ENCODE measurements around the gene ANAPC15. TPM values are rescaled to one million over a fixed set of nuclear protein-coding genes. Genes with fewer than 3 reads are reported as not detected.

Gene ANAPC15
- total and polyA plus RNA-seq, 2 of the 13 experiments (the other 11 are each of a cell fraction or from before 2014, with no cell fraction given): 18.8 to 25.7 TPM

GRCh38 chr11:72072348-72072747 is 40.1 kb downstream of the ANAPC15 start:
- peak; percentile 38; the same call in 2 of the 3 replicates for ATAC-seq
- WGBS (ENCODE audit: low lambda C conversion rate): 84% methylated on average over 3 of the region's 3 CpGs
- peaks cover 0 to 29% of the 10 kb centered on the region in 2 experiments; a peak in 3 of 5 replicates for H3K36me3 ChIP-seq (replicated peaks in 1 of 2; ENCODE audit: control insufficient read depth in 1 of 2, insufficient read depth in 2 of 2, low read length in 2 of 2)
- CTCF ChIA-PET (ENCODE audit: low intra/inter-chr PET ratio, low total read pairs): no interaction called here
- peaks cover 80% of the 10 kb centered on the region for H3K79me2 ChIP-seq (ENCODE audit: insufficient read depth, low read length)
- BruUV-seq (replicated peaks): no TSS peak
- FAIRE-seq: no peak
- in situ Hi-C loops (cut with HindIII; ENCODE audit: extremely low pct_ligation_motif_present, low pct_unique_long_range_greater_than_20kb) (no loop called here), intact Hi-C loops (cut with micrococcal nuclease; ENCODE audit: unreplicated experiment) (no loop called here)
- no peak overlapping the region for H3K9ac ChIP-seq (ENCODE audit: insufficient read depth, low read depth, low read length)
- H3K27me3 ChIP-seq (ENCODE audit: control insufficient read depth in 1 of 2, insufficient read depth in 2 of 2, low read length in 2 of 2): no peaks in the 10 kb centered on the region
- no peak overlapping the region for H3K27ac ChIP-seq (ENCODE audit: extremely low read length, insufficient read depth, low read length)
- POLR2A ChIA-PET: interaction anchor here (0.9 kb wide), 1 partner anchor 31 kb away, joined by 3 read pairs; no protein-coding TSS in a partner anchor
- no peaks in the 10 kb centered on the region for H4K20me1 ChIP-seq (ENCODE audit: insufficient read depth, low read length)
- TF ChIP-seq TCF7 (IDR thresholded peaks at IDR 0.05; ENCODE audit: low read depth): peak; percentile 28; the same call in 1 of the 2 replicates
- peak; percentile 68; the same call in 1 of the 2 replicates for TF ChIP-seq ZBTB33 (CRISPR knock-in tag; IDR thresholded peaks at IDR 0.05)
- TF ChIP-seq KAT7 (CRISPR knock-in tag; IDR thresholded peaks at IDR 0.05; ENCODE audit: borderline replicate concordance): no peak
- no peak for TF ChIP-seq RNF219 (CRISPR knock-in tag; IDR thresholded peaks at IDR 0.05)
- no peak for TF ChIP-seq HOXA7 (CRISPR knock-in tag; IDR thresholded peaks at IDR 0.05)
- no peak for TF ChIP-seq ZNF333 (CRISPR knock-in tag; IDR thresholded peaks at IDR 0.05; ENCODE audit: borderline replicate concordance)
- TF ChIP-seq ETV5 (CRISPR knock-in tag; IDR thresholded peaks at IDR 0.05; ENCODE audit: borderline replicate concordance): peak; percentile 33; the same call in 1 of the 2 replicates
- H2AFZ ChIP-seq (ENCODE audit: low read length): no peak overlapping the region
- peaks cover 26% of the 10 kb centered on the region for H3K4me1 ChIP-seq (ENCODE audit: insufficient read depth, low read length)
- DNase-seq (ENCODE audit: low spot score): peak; percentile 44
- H3K4me3 ChIP-seq (replicated peaks in 1 of 3; ENCODE audit: insufficient read depth in 1 of 3, low read depth in 2 of 3, low read length in 3 of 3): no peak overlapping the region
- H3K4me2 ChIP-seq (ENCODE audit: low read depth, low read length): no peak overlapping the region
- H3K9me3 ChIP-seq (ENCODE audit: low read length): no peaks in the 10 kb centered on the region
